Kidney (tissue), 14 donors: ENCODE data around the gene NRP2. TPM values are rescaled to one million over a fixed set of nuclear protein-coding genes. Genes with fewer than 3 reads are reported as not detected.
A peak's percentile ranks its signal among the peaks of the same experiment; 100 is the strongest.

Experiments used
- DNase-seq, 5 donors: peaks; one replicate each; pipeline ENCODE4 v3.0.0-alpha.2; 2013 to 2020
- FAIRE-seq: peaks from 2 replicates; lab custom pipeline; 2012; peaks lifted over from hg19 to GRCh38; lab: Jason Lieb, UNC
- H3K27ac ChIP-seq, 2 donors: one replicate each; pipeline ENCODE4 v1.7.0; 2013; ENCODE audit warnings: low read depth in 2 of 2, low read length in 2 of 2, inconsistent platforms in 1 of 2
- H3K27me3 ChIP-seq: one replicate; pipeline ENCODE4 v1.7.1; 2013; ENCODE audit warnings: low read length, inconsistent platforms; ENCODE audit not compliant: control insufficient read depth, insufficient read depth
- H3K36me3 ChIP-seq, 3 donors: one replicate each; pipeline versions ENCODE4 v1.7.0 to v1.7.1; 2013; ENCODE audit warnings: low read length in 3 of 3, control low read depth in 1 of 3, inconsistent platforms in 1 of 3; ENCODE audit not compliant: insufficient read depth in 3 of 3, control insufficient read depth in 2 of 3
- H3K4me1 ChIP-seq, 3 donors: one replicate each; pipeline versions ENCODE4 v1.7.0 to v1.7.1; 2013; ENCODE audit warnings: low read length in 3 of 3, inconsistent platforms in 1 of 3, low read depth in 1 of 3; ENCODE audit not compliant: control insufficient read depth in 2 of 3, insufficient read depth in 2 of 3
- H3K4me3 ChIP-seq, 3 donors: one replicate each; pipeline versions ENCODE4 v1.7.0 to v1.8.1; 2013; ENCODE audit warnings: low read length in 3 of 3, control low read depth in 1 of 3, inconsistent platforms in 1 of 3
- H3K9ac ChIP-seq, 3 donors: one replicate each; pipeline versions ENCODE4 v1.7.0 to v1.7.1; 2013; ENCODE audit warnings: low read length in 3 of 3, control low read depth in 1 of 3, inconsistent platforms in 1 of 3
- H3K9me3 ChIP-seq, 3 donors: one replicate each; pipeline versions ENCODE4 v1.7.0 to v1.7.1; 2013; ENCODE audit warnings: low read length in 3 of 3, control low read depth in 1 of 3, inconsistent platforms in 1 of 3; ENCODE audit not compliant: control insufficient read depth in 2 of 3, insufficient read depth in 1 of 3
- CTCF ChIP-seq: IDR thresholded peaks from 3 replicates; pipeline ENCODE4 v1.5.1; 2012; ENCODE audit warnings: mild to moderate bottlenecking, moderate library complexity, borderline replicate concordance; ENCODE audit not compliant: insufficient read depth; ENCODE audit errors: extremely low read depth
- intact Hi-C: fragments of 100-400 bp; cut with DNase I; formaldehyde crosslinking; loops from one replicate; pipeline ENCODE4 v1.11.1; 2022
- polyA plus RNA-seq: library from polyadenylated mRNA; stranded (reverse); fragments of 350-450 nt; fragmentation: Illumina TruSeq; extraction: RNeasy Lipid Tissue Mini Kit (QIAGEN cat#74804); gene quantifications from one replicate; pipeline ENCODE4 v1.2.3, GENCODE V29; 2014; ENCODE audit warnings: low read depth, low replicate concordance; ENCODE audit not compliant: insufficient read depth
- total RNA-seq: library from RNA; stranded (reverse); fragmentation: NEBNext Ultra II Directional; extraction: Animal tissue kit (Norgen Biotek cat#: 25700); gene quantifications from one replicate; pipeline ENCODE4 v1.2.1, GENCODE V29; 2021
- donor health status: control.
- donor health status: control.
- donor health status: control.
- donor health status: control.
- donor health status: control.
- donor health status: DM: yes; HTN: yes; CAD: no.
- donor health status: Normal renal cell carcinoma (clear cell type).

NRP2 gene
- total and polyA plus RNA-seq, 2 donors from 2014 or later = 2.3 to 37.7 TPM

- no peak overlapping the region for H3K9ac ChIP-seq
- no peak for TF ChIP-seq CTCF
- intact Hi-C loops = no loop called here
- DNase-seq (no peak), FAIRE-seq (no peak)
- peaks cover 0 to 3% (median 3%) of the 10 kb centered on the region in 3 donors for H3K4me1 ChIP-seq
- no peak overlapping the region for H3K27ac ChIP-seq
- no peaks in the 10 kb centered on the region for H3K9me3 ChIP-seq
- H3K36me3 ChIP-seq = no peaks in the 10 kb centered on the region
- H3K4me3 ChIP-seq = no peak overlapping the region
- no peaks in the 10 kb centered on the region for H3K27me3 ChIP-seq
Observed at GRCh38 chr2:205709319-205709718, 27.0 kb downstream of the NRP2 start.

- H3K4me1 ChIP-seq = peaks cover 0 to 2% (median 0%) of the 10 kb centered on the region in 3 donors
- H3K36me3 ChIP-seq = no peaks in the 10 kb centered on the region
- H3K27me3 ChIP-seq = no peaks in the 10 kb centered on the region
- no peak for FAIRE-seq
- no peak for TF ChIP-seq CTCF
- DNase-seq = peak in 1 of 5 donors; percentile 42
- H3K9ac ChIP-seq = no peak overlapping the region
- intact Hi-C loops = no loop called here
- no peak overlapping the region for H3K4me3 ChIP-seq
- H3K27ac ChIP-seq = no peak overlapping the region
- H3K9me3 ChIP-seq = no peaks in the 10 kb centered on the region
Observed at GRCh38 chr2:205712508-205712907, 30.2 kb downstream of the NRP2 start.

- TF ChIP-seq CTCF = no peak
- no peak for DNase-seq
- no peaks in the 10 kb centered on the region for H3K27me3 ChIP-seq
- no peak overlapping the region for H3K4me3 ChIP-seq
- intact Hi-C loops = no loop called here
- peaks cover 0 to 2% (median 0%) of the 10 kb centered on the region in 3 donors for H3K4me1 ChIP-seq
- no peak for FAIRE-seq
- H3K27ac ChIP-seq = no peak overlapping the region
- H3K9ac ChIP-seq = no peak overlapping the region
- no peaks in the 10 kb centered on the region for H3K9me3 ChIP-seq
- H3K36me3 ChIP-seq = no peaks in the 10 kb centered on the region
Observed at GRCh38 chr2:205713086-205713485, 30.8 kb downstream of the NRP2 start.
